Ovary (tissue), 9 donors: ENCODE results near the gene HIRA. TPM values are rescaled to one million over a fixed set of nuclear protein-coding genes. Genes with fewer than 3 reads are reported as not detected.

Source experiments
- DNase-seq, 5 donors: peaks; one replicate each; pipeline ENCODE4 v3.0.0-alpha.2; 2019 to 2020
- H3K27ac ChIP-seq, 2 donors: fragments of 200-600 bp; one replicate each; pipeline versions ENCODE4 v1.5.1 to v1.8.0; 2019 to 2022
- H3K27me3 ChIP-seq: fragments of 200-600 bp; one replicate; pipeline ENCODE4 v1.8.0; 2022
- H3K36me3 ChIP-seq: fragments of 200-600 bp; sonication (generic); one replicate; pipeline ENCODE4 v1.5.1; 2019
- H3K4me1 ChIP-seq: one replicate; pipeline ENCODE4 v1.8.1; 2013; ENCODE audit warnings: mild to moderate bottlenecking, moderate library complexity; ENCODE audit not compliant: insufficient read depth
- H3K4me3 ChIP-seq: fragments of 200-600 bp; sonication (generic); one replicate; pipeline ENCODE4 v1.5.1; 2017
- H3K9me3 ChIP-seq, 2 donors: fragments of 200-600 bp in 1 of 2; sonication (generic) in 1 of 2; one replicate each; pipeline versions ENCODE4 v1.5.1 to v1.8.1; 2013 to 2019; ENCODE audit warnings: mild to moderate bottlenecking in 1 of 2, moderate library complexity in 1 of 2
- CTCF ChIP-seq, 3 donors: fragments of 450-650 bp in 2 of 3; fragments of 200-600 bp in 1 of 3; IDR thresholded peaks; one replicate each; pipeline versions ENCODE4 v1.5.1 to v1.8.0; 2016 to 2022; ENCODE audit warnings: antibody characterized with exemption in 3 of 3, mild to moderate bottlenecking in 1 of 3
- EP300 ChIP-seq: sonication (generic); formaldehyde crosslinking; IDR thresholded peaks from one replicate; pipeline ENCODE4 v1.6.1; 2017; ENCODE audit warnings: antibody characterized with exemption
- POLR2A ChIP-seq: fragments of 450-650 bp; IDR thresholded peaks from one replicate; pipeline ENCODE4 v1.6.1; 2017; ENCODE audit warnings: antibody characterized with exemption, mild to moderate bottlenecking, moderate library complexity
- WGBS, 3 donors: extraction: QIAGEN DNeasy Blood & Tissue Kit in 1 of 3; methylation state at CpG; one replicate each; pipeline versions ENCODE4 v1.1.5 to v1.1.7; 2013 to 2017; 5-methylcytosine and 5-hydroxymethylcytosine counted together
- intact Hi-C, 4 donors: fragments of 100-400 bp; cut with DNase I; formaldehyde crosslinking; loops; one replicate each; pipeline versions ENCODE4 v1.11.0 to v1.15.1; 2022 to 2023
- polyA plus RNA-seq, 2 donors: library from polyadenylated mRNA; stranded (reverse); fragments of 200-250 nt in 1 of 2; fragments of 350-450 nt in 1 of 2; fragmentation: Illumina TruSeq in 1 of 2; extraction: RNeasy Lipid Tissue Mini Kit (QIAGEN cat#74804) in 1 of 2; gene quantifications; one replicate each; pipeline ENCODE4 v1.2.3, GENCODE V29; 2013 to 2014
- total RNA-seq, 7 donors: library from RNA; depleted of rRNA in 2 of 7; stranded (reverse); fragments of >200 nt in 2 of 7; fragmentation: NEBNext Ultra II Directional in 3 of 7; extraction: Animal tissue kit (Norgen Biotek cat#: 25700) in 3 of 7; gene quantifications; one replicate each; pipeline versions ENCODE4 v1.1.0 to v1.2.4, GENCODE V29; 2016 to 2023
- donor health status: DM: no; HTN: no; CAD: no; lungs with moderate emphysema.
- donor health status: DM: no; HTN: no; CAD: no.
- donor health status: Bipolar disorder and iron deficiency.
- donor health status: DM: yes; HTN: yes; CAD: no.
- donor health status: DM: no; HTN: no; CAD: no.
- donor health status: DM: yes; HTN: yes; CAD: no.

The HIRA gene
- total and polyA plus RNA-seq, 9 donors: 7.2 to 31.6 (median 19.8) TPM

GRCh38 chr22:19401483-19401882 lies 30.1 kb downstream of the HIRA start:
- intact Hi-C loops: no loop called here
- Histone ChIP-seq H3K4me3 (no peak overlapping the region), H3K27me3 (no peaks in the 10 kb centered on the region), H3K36me3 (no peaks in the 10 kb centered on the region), H3K27ac (no peak overlapping the region), H3K4me1 (no peaks in the 10 kb centered on the region), H3K9me3 (no peaks in the 10 kb centered on the region)
- TF ChIP-seq POLR2A: no peak
- no peak for TF ChIP-seq CTCF (IDR thresholded peaks at IDR 0.05)
- no peak for TF ChIP-seq EP300
- DNase-seq: no peak
- 91 to 99% (median 97%) methylated on average over 4 of the region's 4 CpGs for WGBS, 3 donors

GRCh38 chr22:19400881-19401280 lies 30.7 kb downstream of the HIRA start:
- no peak overlapping the region for H3K27ac ChIP-seq
- H3K4me3 ChIP-seq: no peak overlapping the region
- H3K9me3 ChIP-seq: no peaks in the 10 kb centered on the region
- 90 to 94% (median 92%) methylated on average over 6 of the region's 6 CpGs for WGBS, 3 donors
- DNase-seq: no peak
- H3K27me3 ChIP-seq: no peaks in the 10 kb centered on the region
- H3K4me1 ChIP-seq: no peaks in the 10 kb centered on the region
- TF ChIP-seq POLR2A: no peak
- TF ChIP-seq CTCF (IDR thresholded peaks at IDR 0.05): no peak
- TF ChIP-seq EP300: no peak
- no peaks in the 10 kb centered on the region for H3K36me3 ChIP-seq
- intact Hi-C loops: no loop called here

- no peaks in the 10 kb centered on the region for H3K27me3 ChIP-seq
- 75 to 80% (median 78%) methylated on average over 2 of the region's 2 CpGs for WGBS, 3 donors
- H3K4me1 ChIP-seq: no peaks in the 10 kb centered on the region
- H3K27ac ChIP-seq: no peak overlapping the region
- DNase-seq: no peak
- intact Hi-C loops: no loop called here
- TF ChIP-seq POLR2A (no peak), CTCF (IDR thresholded peaks at IDR 0.05) (no peak), EP300 (no peak)
- no peak overlapping the region for H3K4me3 ChIP-seq
- H3K9me3 ChIP-seq: no peaks in the 10 kb centered on the region
- H3K36me3 ChIP-seq: no peaks in the 10 kb centered on the region
These were observed 32.9 kb downstream of the HIRA start for GRCh38 chr22:19398652-19399051.

- Histone ChIP-seq H3K27ac (no peak overlapping the region), H3K36me3 (no peaks in the 10 kb centered on the region), H3K4me3 (no peak overlapping the region), H3K27me3 (no peaks in the 10 kb centered on the region), H3K9me3 (no peaks in the 10 kb centered on the region), H3K4me1 (no peaks in the 10 kb centered on the region)
- intact Hi-C loops: no loop called here
- no peak for DNase-seq
- WGBS, 3 donors: 66 to 75% (median 69%) methylated on average over 6 of the region's 6 CpGs
- TF ChIP-seq POLR2A (no peak), EP300 (no peak), CTCF (IDR thresholded peaks at IDR 0.05) (no peak)
These were observed 33.3 kb downstream of the HIRA start for GRCh38 chr22:19398206-19398605.

GRCh38 chr22:19397734-19398104 lies 33.8 kb downstream of the HIRA start:
- H3K9me3 ChIP-seq: no peaks in the 10 kb centered on the region
- no peaks in the 10 kb centered on the region for H3K36me3 ChIP-seq
- no peak overlapping the region for H3K4me3 ChIP-seq
- TF ChIP-seq CTCF (IDR thresholded peaks at IDR 0.05) (no peak), POLR2A (no peak), EP300 (no peak)
- intact Hi-C loops: no loop called here
- no peaks in the 10 kb centered on the region for H3K4me1 ChIP-seq
- DNase-seq: no peak
- no peak overlapping the region for H3K27ac ChIP-seq
- H3K27me3 ChIP-seq: no peaks in the 10 kb centered on the region
- WGBS, 3 donors: 74 to 87% (median 84%) methylated on average over 3 of the region's 3 CpGs
